ENCODE measurements around the gene DDX39A.
"Not testable (repeated sequence)": the region's sequence is repeated elsewhere in the genome, so short reads cannot be mapped to it uniquely, and the experiment has no call there.

DNA sequence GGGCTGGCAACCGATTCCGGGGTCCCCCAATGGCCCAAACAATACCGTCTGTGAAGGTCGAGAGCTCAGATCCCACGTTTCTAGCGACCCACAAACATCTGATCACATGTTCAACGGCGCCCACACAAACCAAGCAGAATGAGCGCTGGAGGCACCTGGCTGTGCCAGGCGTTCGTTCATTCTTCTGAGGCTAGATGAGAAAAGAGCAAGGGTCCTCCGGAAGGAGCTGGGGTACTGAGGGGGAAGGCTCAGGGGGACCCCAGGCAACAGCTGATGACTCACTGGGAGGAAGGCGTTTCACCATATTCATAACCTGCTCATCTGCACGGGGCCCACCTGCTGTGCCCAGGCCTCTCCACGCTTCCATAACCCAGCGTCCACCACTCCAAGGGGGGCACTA lies 22.0 kb downstream of the DDX39A start:
- not testable (repeated sequence) for TF ChIP-seq L3MBTL2 (conservative IDR thresholded peaks at IDR 0.05); SP1 (IDR thresholded peaks at IDR 0.05); TARDBP (IDR thresholded peaks at IDR 0.05); ARNT (IDR thresholded peaks at IDR 0.05); FOXK2 (IDR thresholded peaks at IDR 0.05); SUZ12 (IDR thresholded peaks at IDR 0.05); ZNF384 (IDR thresholded peaks at IDR 0.05); FOXM1 (IDR thresholded peaks at IDR 0.05; ENCODE audit: borderline replicate concordance); FOXA1 (IDR thresholded peaks at IDR 0.05); NFRKB (IDR thresholded peaks at IDR 0.05)
- TF ChIP-seq, protein P1, sequence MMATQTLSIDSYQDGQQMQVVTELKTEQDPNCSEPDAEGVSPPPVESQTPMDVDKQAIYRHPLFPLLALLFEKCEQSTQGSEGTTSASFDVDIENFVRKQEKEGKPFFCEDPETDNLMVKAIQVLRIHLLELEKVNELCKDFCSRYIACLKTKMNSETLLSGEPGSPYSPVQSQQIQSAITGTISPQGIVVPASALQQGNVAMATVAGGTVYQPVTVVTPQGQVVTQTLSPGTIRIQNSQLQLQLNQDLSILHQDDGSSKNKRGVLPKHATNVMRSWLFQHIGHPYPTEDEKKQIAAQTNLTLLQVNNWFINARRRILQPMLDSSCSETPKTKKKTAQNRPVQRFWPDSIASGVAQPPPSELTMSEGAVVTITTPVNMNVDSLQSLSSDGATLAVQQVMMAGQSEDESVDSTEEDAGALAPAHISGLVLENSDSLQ (IDR thresholded peaks at IDR 0.05), result not testable (repeated sequence)

Data from HEK293T (cell line).